Stomach (tissue), 4 donors: ENCODE results near the gene PDZRN3.

ENCODE experiments used
- CTCF ChIP-seq, 7 experiments: fragments of 450-650 bp in 4 of 7; fragments of 200-600 bp in 3 of 7; sonication (generic) in 3 of 7; IDR thresholded peaks; one replicate each; pipeline ENCODE4 v1.5.1; 2016 to 2019; ENCODE audit warnings: antibody characterized with exemption in 7 of 7, control low read depth in 2 of 7, mild to moderate bottlenecking in 1 of 7
- EP300 ChIP-seq: sonication (generic); formaldehyde crosslinking; IDR thresholded peaks from one replicate; pipeline ENCODE4 v1.6.1; 2017; ENCODE audit warnings: antibody characterized with exemption
- POLR2A ChIP-seq, 4 donors: fragments of 450-650 bp; IDR thresholded peaks; one replicate each; pipeline ENCODE4 v1.6.1; 2016; ENCODE audit warnings: antibody characterized with exemption in 4 of 4, control low read depth in 2 of 4, mild to moderate bottlenecking in 1 of 4, moderate library complexity in 1 of 4
- POLR2AphosphoS5 ChIP-seq, 3 donors: sonication (generic); formaldehyde crosslinking; IDR thresholded peaks; one replicate each; pipeline ENCODE4 v1.6.1; 2016; ENCODE audit warnings: antibody characterized with exemption in 3 of 3

- no peak for TF ChIP-seq CTCF (IDR thresholded peaks at IDR 0.05)
- no peak for TF ChIP-seq POLR2AphosphoS5 (IDR thresholded peaks at IDR 0.05)
- TF ChIP-seq EP300: no peak
- no peak for TF ChIP-seq POLR2A (IDR thresholded peaks at IDR 0.05)
Observed at GRCh38 chr3:73652896-73653295, 28.2 kb upstream of the PDZRN3 start.
